GM18505 (cell line): ENCODE data around the gene TIMM29.
A peak's percentile ranks its signal among the peaks of the same experiment; 100 is the strongest.

Experiments
- ATAC-seq: cut with Tn5 transposase; IDR thresholded peaks from one replicate; pipeline ENCODE4 v1.9.1; 2021; ENCODE audit not compliant: unreplicated experiment
- POLR2A ChIP-seq: IDR thresholded peaks from 4 replicates; pipeline ENCODE4 v1.6.1; 2011; ENCODE audit warnings: borderline replicate concordance; ENCODE audit not compliant: insufficient read depth, insufficient read length; ENCODE audit errors: extremely low read depth

Gene TIMM29

DNA sequence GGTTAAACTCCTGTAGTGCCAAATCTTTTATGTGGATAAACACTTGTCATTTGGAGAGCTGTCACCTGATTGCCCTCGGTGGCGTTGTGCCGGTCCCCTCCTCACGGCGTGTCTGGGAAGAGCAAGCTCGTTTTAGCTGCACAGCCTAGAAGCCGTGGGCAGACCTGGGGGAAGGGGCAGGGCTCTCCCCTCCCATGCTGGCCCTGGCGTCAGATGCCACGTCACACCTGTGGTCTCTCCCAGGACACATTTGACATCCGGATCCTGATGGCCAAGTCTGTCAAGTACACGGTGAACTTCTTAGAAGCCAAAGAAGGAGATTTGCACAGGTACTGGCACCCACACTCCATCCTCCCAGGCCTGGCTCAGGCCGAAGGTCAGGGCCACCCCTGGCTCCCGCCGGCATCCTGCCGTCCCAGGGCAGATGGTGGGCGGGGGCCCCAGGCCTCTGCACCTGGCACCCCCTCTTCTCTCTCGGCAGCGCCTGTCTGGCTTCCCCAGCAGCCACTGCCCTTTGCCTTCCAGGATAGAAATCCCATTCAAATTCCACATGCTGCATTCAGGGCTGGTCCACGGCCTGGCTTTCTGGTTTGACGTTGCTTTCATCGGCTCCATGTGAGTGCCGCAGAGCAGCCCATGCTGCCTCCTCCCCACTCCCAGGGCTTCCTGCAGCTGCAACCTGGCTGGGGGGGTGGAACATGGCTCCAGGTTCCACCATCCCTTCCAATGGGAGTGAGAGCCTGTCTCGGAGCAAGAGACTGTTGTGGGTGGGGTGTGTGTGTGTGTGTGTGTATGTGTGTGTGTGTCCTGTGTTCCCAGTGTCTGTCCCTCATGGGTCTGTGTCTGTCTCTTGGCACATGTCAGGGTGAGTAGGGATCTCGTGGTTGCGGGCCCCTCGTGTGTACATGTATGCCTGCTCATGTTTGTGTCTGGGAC lies 9.0 kb upstream of the TIMM29 start:
- no peak for ATAC-seq
- no peak for TF ChIP-seq POLR2A

DNA sequence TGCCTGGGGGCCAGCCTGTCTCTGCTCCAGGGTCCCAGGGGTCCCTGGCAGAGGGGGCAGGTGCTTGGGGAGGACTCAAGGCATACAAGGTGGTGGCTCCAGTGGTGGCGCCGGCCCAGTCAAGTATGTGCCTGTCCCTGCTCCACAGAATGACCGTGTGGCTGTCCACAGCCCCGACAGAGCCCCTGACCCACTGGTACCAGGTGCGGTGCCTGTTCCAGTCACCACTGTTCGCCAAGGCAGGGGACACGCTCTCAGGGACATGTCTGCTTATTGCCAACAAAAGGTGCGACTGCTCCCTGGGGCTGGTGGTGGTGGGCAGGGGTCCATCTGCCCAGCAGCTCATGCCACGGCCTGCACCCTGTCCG lies 8.3 kb upstream of the TIMM29 start:
- ATAC-seq: no peak
- TF ChIP-seq POLR2A: no peak

GRCh38 chr19:10920781-10921180 lies 7.8 kb upstream of the TIMM29 start:
- no peak for ATAC-seq
- TF ChIP-seq POLR2A: peak; percentile 15

GRCh38 chr19:10921199-10921909 lies 7.3 kb upstream of the TIMM29 start:
- no peak for ATAC-seq
- no peak for TF ChIP-seq POLR2A

DNA sequence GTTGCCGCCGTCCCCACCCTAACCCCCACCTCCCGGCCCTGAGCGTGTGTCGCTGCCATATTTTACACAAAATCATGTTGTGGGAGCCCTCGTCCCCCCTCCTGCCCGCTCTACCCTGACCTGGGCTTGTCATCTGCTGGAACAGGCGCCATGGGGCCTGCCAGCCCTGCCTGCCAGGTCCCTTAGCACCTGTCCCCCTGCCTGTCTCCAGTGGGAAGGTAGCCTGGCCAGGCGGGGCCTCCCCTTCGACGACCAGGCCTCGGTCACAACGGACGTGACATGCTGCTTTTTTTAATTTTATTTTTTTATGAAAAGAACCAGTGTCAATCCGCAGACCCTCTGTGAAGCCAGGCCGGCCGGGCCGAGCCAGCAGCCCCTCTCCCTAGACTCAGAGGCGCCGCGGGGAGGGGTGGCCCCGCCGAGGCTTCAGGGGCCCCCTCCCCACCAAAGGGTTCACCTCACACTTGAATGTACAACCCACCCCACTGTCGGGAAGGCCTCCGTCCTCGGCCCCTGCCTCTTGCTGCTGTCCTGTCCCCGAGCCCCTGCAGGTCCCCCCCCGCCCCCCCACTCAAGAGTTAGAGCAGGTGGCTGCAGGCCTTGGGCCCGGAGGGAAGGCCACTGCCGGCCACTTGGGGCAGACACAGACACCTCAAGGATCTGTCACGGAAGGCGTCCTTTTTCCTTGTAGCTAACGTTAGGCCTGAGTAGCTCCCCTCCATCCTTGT lies 6.5 kb upstream of the TIMM29 start:
- peak; percentile 16 for TF ChIP-seq POLR2A
- no peak for ATAC-seq

GRCh38 chr19:10922638-10923014 lies 6.0 kb upstream of the TIMM29 start:
- no peak for TF ChIP-seq POLR2A

GRCh38 chr19:10923260-10924112 lies 5.1 kb upstream of the TIMM29 start:
- no peak for ATAC-seq
- TF ChIP-seq POLR2A: peak; percentile 39

More at GRCh38 chr19:10922638-10923014, 6.0 kb upstream of the TIMM29 start:
- ATAC-seq: no peak

DNA sequence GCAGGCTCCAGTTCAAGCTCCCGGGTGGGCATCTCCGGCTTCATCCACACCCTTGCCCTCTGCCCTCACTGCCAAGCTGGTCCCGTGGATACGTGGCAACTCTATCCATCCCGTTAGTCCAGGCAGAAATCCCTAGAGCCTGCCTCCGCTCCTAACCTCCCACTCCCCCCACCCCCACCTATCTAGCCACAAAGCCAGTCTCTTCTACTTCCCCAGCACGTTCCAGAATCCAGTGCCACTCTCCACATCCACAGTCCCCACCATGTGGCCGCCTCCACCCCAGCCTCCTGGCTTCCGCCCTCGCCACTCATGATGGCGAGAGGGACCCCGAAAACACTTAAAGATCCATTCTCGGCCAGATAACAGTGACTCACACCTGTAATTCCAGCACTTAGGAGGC lies 4.0 kb upstream of the TIMM29 start:
- ATAC-seq: no peak
- no peak for TF ChIP-seq POLR2A

DNA sequence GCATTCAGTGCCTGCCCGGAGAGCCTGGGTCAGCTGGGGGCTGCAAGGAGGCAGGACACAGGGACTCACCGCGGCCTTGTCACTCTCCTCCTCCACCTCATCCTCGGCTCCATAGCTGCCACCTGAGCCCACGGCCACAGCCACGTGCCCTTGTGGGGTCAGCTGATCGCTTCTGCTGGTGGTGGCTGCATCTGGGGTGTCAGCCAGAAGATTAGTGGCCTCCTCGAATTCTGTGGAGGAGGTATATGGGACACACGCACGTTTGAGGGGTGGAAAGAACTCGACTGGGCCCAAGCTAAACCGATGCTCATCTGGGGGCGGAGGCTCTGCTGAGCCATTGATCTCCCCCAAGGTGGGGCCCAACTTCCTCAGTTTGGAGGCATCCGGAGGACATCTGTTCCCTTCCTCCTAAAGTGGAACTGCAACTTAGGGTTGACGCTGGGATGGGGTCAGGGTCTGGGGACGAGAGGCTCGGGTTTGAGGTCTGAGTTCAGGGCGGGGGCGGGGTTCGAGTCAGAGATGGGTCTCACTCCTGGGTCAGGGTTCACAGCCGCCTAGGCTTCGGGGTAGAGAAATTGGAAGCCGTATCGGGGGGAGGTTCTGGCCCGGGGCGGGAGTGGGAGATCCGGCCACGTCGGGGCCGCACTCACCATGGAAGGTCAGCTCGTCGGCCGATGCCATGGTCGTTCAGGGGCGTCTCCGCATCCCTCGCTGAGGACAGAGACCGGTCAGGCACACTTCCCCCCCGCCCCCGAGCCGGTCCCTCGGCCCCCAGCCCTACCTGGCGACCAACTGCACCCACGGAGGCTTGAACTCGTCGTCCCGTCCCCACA lies 665 bp upstream of the TIMM29 start:
- ATAC-seq: peak; percentile 8

GRCh38 chr19:10929402-10929794 lies 787 bp downstream of the TIMM29 start:
- TF ChIP-seq POLR2A: no peak
- ATAC-seq: no peak

More for the DNA sequence above, 665 bp upstream of the TIMM29 start:
- no peak for TF ChIP-seq POLR2A

- TF ChIP-seq POLR2A: no peak
Observed at GRCh38 chr19:10935371-10936059, 6.9 kb downstream of the TIMM29 start.

More at GRCh38 chr19:10935371-10936059, 6.9 kb downstream of the TIMM29 start:
- no peak for ATAC-seq
